Type B pancreatic cell (in vitro differentiated cells): Measurements from ENCODE around the gene FAM117A. TPM values are rescaled to one million over a fixed set of nuclear protein-coding genes. Genes with fewer than 3 reads are reported as not detected.

ENCODE experiments used
- DNase-seq: peaks from one replicate; pipeline ENCODE4 v3.0.0; 2021; ENCODE audit warnings: mixed read lengths; ENCODE audit not compliant: unreplicated experiment; ENCODE audit errors: extremely low spot score
- H3K27ac Mint-ChIP-seq: 2 replicates; pipeline ENCODE4 v1.8.0; 2021; ENCODE audit warnings: mild to moderate bottlenecking, mixed read lengths
- H3K27me3 Mint-ChIP-seq: 2 replicates; pipeline ENCODE4 v1.8.0; 2021; ENCODE audit warnings: mixed read lengths
- H3K36me3 Mint-ChIP-seq: 2 replicates; pipeline ENCODE4 v1.8.0; 2021; ENCODE audit warnings: mixed read lengths
- H3K4me1 Mint-ChIP-seq: one replicate; pipeline ENCODE4 v1.8.0; 2021; ENCODE audit warnings: mixed read lengths; ENCODE audit not compliant: unreplicated experiment
- H3K4me3 Mint-ChIP-seq: 2 replicates; pipeline ENCODE4 v1.8.0; 2021; ENCODE audit warnings: mild to moderate bottlenecking, mixed read lengths
- H3K9me3 Mint-ChIP-seq: 2 replicates; pipeline ENCODE4 v1.8.0; 2021; ENCODE audit warnings: mixed read lengths
- CTCF ChIP-seq: fragments of 200-600 bp; sonication (generic); conservative IDR thresholded peaks from 2 replicates; pipeline ENCODE4 v1.5.0; 2021; ENCODE audit warnings: antibody characterized with exemption, mild to moderate bottlenecking
- total RNA-seq: library from RNA; stranded (reverse); gene quantifications from 2 replicates; pipeline ENCODE4 v1.2.1, GENCODE V29; 2021; ENCODE audit warnings: low replicate concordance

Gene FAM117A
- total RNA-seq, 1 donor from 2014 or later = 13.0 TPM

- Mint-ChIP-seq H3K9me3 (no peaks in the 10 kb centered on the region), H3K4me3 (no peak overlapping the region), H3K4me1 (no peaks in the 10 kb centered on the region), H3K27ac (no peak overlapping the region), H3K36me3 (peaks cover 7% of the 10 kb centered on the region), H3K27me3 (no peaks in the 10 kb centered on the region)
- TF ChIP-seq CTCF = no peak
- DNase-seq = no peak
These were observed 46.5 kb downstream of the FAM117A start for GRCh38 chr17:49717371-49717861.

- no peak for DNase-seq
- Mint-ChIP-seq H3K27ac (no peak overlapping the region), H3K36me3 (peaks cover 7% of the 10 kb centered on the region), H3K4me3 (no peak overlapping the region), H3K27me3 (no peaks in the 10 kb centered on the region), H3K9me3 (no peaks in the 10 kb centered on the region), H3K4me1 (no peaks in the 10 kb centered on the region)
- TF ChIP-seq CTCF = no peak
These were observed 47.1 kb downstream of the FAM117A start for GRCh38 chr17:49716668-49717364.

DNA sequence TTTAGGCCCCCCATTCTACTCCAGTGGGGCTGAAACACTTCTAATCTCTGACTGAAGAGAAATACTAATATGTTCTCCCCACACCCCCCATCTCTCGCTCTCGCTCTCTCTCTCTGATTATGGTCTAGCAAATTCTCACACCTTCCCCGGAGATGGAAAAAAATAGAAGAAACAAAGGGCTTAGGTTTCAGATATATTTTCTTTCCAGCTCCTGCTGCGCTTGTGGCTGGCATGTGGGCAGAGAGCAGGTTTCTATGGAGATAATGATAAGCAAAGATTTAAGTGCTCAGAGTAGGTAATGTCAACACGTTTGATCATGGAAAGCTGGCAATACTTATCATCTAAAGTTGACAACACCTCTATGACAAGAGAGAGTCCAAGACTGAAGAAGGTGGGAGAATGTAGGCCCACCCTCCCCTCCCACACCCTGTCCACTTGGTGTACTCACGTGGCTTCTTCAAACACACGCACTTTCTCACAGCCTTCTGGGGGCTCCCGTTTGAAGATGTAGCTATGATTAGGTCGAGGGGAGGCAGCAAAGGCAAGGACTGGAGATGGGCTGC is 48.1 kb downstream of the FAM117A start:
- no peaks in the 10 kb centered on the region for H3K4me1 Mint-ChIP-seq
- DNase-seq = no peak
- peak overlapping the region; percentile 48 for H3K27ac Mint-ChIP-seq
- H3K27me3 Mint-ChIP-seq = no peaks in the 10 kb centered on the region
- H3K36me3 Mint-ChIP-seq = peaks cover 4% of the 10 kb centered on the region
- H3K4me3 Mint-ChIP-seq = no peak overlapping the region
- no peaks in the 10 kb centered on the region for H3K9me3 Mint-ChIP-seq
- no peak for TF ChIP-seq CTCF

GRCh38 chr17:49715216-49715615 is 48.7 kb downstream of the FAM117A start:
- Mint-ChIP-seq H3K4me1 (no peaks in the 10 kb centered on the region), H3K27me3 (no peaks in the 10 kb centered on the region), H3K36me3 (peaks cover 4% of the 10 kb centered on the region), H3K27ac (peak overlapping the region; percentile 48), H3K4me3 (no peak overlapping the region), H3K9me3 (no peaks in the 10 kb centered on the region)
- no peak for TF ChIP-seq CTCF
- no peak for DNase-seq

GRCh38 chr17:49708515-49709183 is 55.3 kb downstream of the FAM117A start:
- no peaks in the 10 kb centered on the region for H3K9me3 Mint-ChIP-seq
- peaks cover 11% of the 10 kb centered on the region for H3K4me1 Mint-ChIP-seq
- TF ChIP-seq CTCF = peak; percentile 11
- no peaks in the 10 kb centered on the region for H3K27me3 Mint-ChIP-seq
- peak overlapping the region; percentile 99 for H3K27ac Mint-ChIP-seq
- H3K36me3 Mint-ChIP-seq = peaks cover 7% of the 10 kb centered on the region
- no peak for DNase-seq
- H3K4me3 Mint-ChIP-seq = peak overlapping the region; percentile 96
